NB4 (cell line): ENCODE data around the gene SLC39A10.

Experiments used
- CTCF ChIP-seq: IDR thresholded peaks from one replicate; pipeline ENCODE4 v1.5.1; 2012; ENCODE audit warnings: low read depth, low read length
- MAX ChIP-seq: IDR thresholded peaks from 2 replicates; pipeline ENCODE4 v1.6.1; 2011; ENCODE audit warnings: low read depth, low read length
- MYC ChIP-seq: IDR thresholded peaks from 2 replicates; pipeline ENCODE4 v1.6.1; 2011; ENCODE audit warnings: low read depth, low read length
- POLR2A ChIP-seq: IDR thresholded peaks from 2 replicates; pipeline ENCODE4 v1.6.1; 2011; ENCODE audit warnings: mild to moderate bottlenecking; ENCODE audit not compliant: insufficient read length; ENCODE audit errors: extremely low read depth

GRCh38 chr2:195686564-195686963 is 29.5 kb downstream of the SLC39A10 start:
- TF ChIP-seq CTCF (no peak), MAX (no peak), MYC (no peak), POLR2A (no peak)
